ENCODE results near the gene LKAAEAR1.

The LKAAEAR1 gene

GRCh38 chr20:64049878-64050260 lies 34.3 kb downstream of the LKAAEAR1 start:
- DNase-seq: no peak

GRCh38 chr20:64049060-64049877 lies 34.9 kb downstream of the LKAAEAR1 start, which contains the start of gene SOX18:
TSS of gene SOX18 (minus strand) at chr20:64049639. CDS start at chr20:64049516, 123 bp downstream.
- DNase-seq: no peak

GRCh38 chr20:64048402-64049044 lies 35.7 kb downstream of the LKAAEAR1 start:
- no peak for DNase-seq

- DNase-seq: no peak
These were observed 36.2 kb downstream of the LKAAEAR1 start for GRCh38 chr20:64047968-64048401.

- DNase-seq: no peak
These were observed 37.2 kb downstream of the LKAAEAR1 start for GRCh38 chr20:64047046-64047389.

- DNase-seq: no peak
These were observed 38.7 kb downstream of the LKAAEAR1 start for GRCh38 chr20:64045346-64046011.

- peak; percentile 81 for DNase-seq
These were observed 39.5 kb downstream of the LKAAEAR1 start for GRCh38 chr20:64044484-64045247.

GRCh38 chr20:64043768-64044167 lies 40.4 kb downstream of the LKAAEAR1 start:
- DNase-seq: no peak

GRCh38 chr20:64042054-64042781 lies 42.0 kb downstream of the LKAAEAR1 start:
- no peak for DNase-seq

GRCh38 chr20:64041781-64042053 lies 42.5 kb downstream of the LKAAEAR1 start:
- no peak for DNase-seq

- no peak for DNase-seq
These were observed 43.0 kb downstream of the LKAAEAR1 start for GRCh38 chr20:64041040-64041780.

- DNase-seq: no peak
These were observed 43.8 kb downstream of the LKAAEAR1 start for GRCh38 chr20:64040231-64041039.

- DNase-seq: no peak
These were observed 44.7 kb downstream of the LKAAEAR1 start for GRCh38 chr20:64039293-64040160.

GRCh38 chr20:64038565-64039292 lies 45.5 kb downstream of the LKAAEAR1 start:
- DNase-seq: peak; percentile 88

- peak; percentile 74 for DNase-seq
These were observed 46.0 kb downstream of the LKAAEAR1 start for GRCh38 chr20:64038224-64038564.

GRCh38 chr20:64037498-64038213 lies 46.5 kb downstream of the LKAAEAR1 start:
- DNase-seq: no peak

- no peak for DNase-seq
These were observed 47.0 kb downstream of the LKAAEAR1 start for GRCh38 chr20:64037199-64037497.

GRCh38 chr20:64036346-64037198 lies 47.6 kb downstream of the LKAAEAR1 start:
- DNase-seq: no peak
